Naive thymus-derived CD4-positive, alpha-beta T cell (primary cell): Measurements from ENCODE around the gene PTPN18. TPM values are rescaled to one million over a fixed set of nuclear protein-coding genes. Genes with fewer than 3 reads are reported as not detected.
"Not testable (repeated sequence)": the region's sequence is repeated elsewhere in the genome, so short reads cannot be mapped to it uniquely, and the experiment has no call there.

Experiments
- ATAC-seq: fragments of 150-1000 bp; cut with Tn5 transposase; 2 replicates; pipeline ENCODE4 v1.10.0; 2021; ENCODE audit warnings: mild to moderate bottlenecking, moderate library complexity
- CTCF ChIA-PET: fragments of 350-600 bp; sonication (Branson Sonifier 250); formaldehyde crosslinking; loops from one replicate; lab custom pipeline; 2021; ENCODE audit warnings: antibody characterized with exemption; lab: Charles Lee
- POLR2A ChIA-PET: fragments of 350-600 bp; sonication (Branson Sonifier 250); formaldehyde crosslinking; loops from one replicate; lab custom pipeline; 2021; ENCODE audit warnings: antibody characterized with exemption, inconsistent platforms; lab: Charles Lee
- DNase-seq, 9 donors: peaks; one replicate each; pipeline versions ENCODE4 v3.0.0 to v3.0.0-alpha.2; 2020 to 2022; ENCODE audit warnings: mixed read lengths in 1 of 9
- H3K27ac ChIP-seq: one replicate; pipeline ENCODE4 v1.7.0; 2013; ENCODE audit warnings: mild to moderate bottlenecking, low read depth, low read length, moderate library complexity
- H3K27me3 ChIP-seq, 2 donors: one replicate each; pipeline ENCODE4 v1.7.0; 2013; ENCODE audit warnings: low read length in 2 of 2, mild to moderate bottlenecking in 2 of 2, moderate library complexity in 2 of 2; ENCODE audit not compliant: control insufficient read depth in 2 of 2, insufficient read depth in 2 of 2
- H3K36me3 ChIP-seq, 3 experiments: 1 replicate in 2 of 3; 2 replicates in 1 of 3; pipeline ENCODE4 v1.7.0; 2013; ENCODE audit warnings: low read length in 3 of 3, mild to moderate bottlenecking in 3 of 3, moderate library complexity in 1 of 3; ENCODE audit not compliant: insufficient read depth in 3 of 3, control insufficient read depth in 2 of 3
- H3K4me1 ChIP-seq, 2 donors: one replicate each; pipeline ENCODE4 v1.7.0; 2013; ENCODE audit warnings: low read length in 2 of 2, mild to moderate bottlenecking in 2 of 2, moderate library complexity in 1 of 2; ENCODE audit not compliant: control insufficient read depth in 2 of 2, insufficient read depth in 2 of 2
- H3K4me3 ChIP-seq: 2 replicates; pipeline ENCODE4 v1.7.0; 2013; ENCODE audit warnings: mild to moderate bottlenecking, low read length
- H3K9me3 ChIP-seq, 3 experiments: 1 replicate in 2 of 3; 2 replicates in 1 of 3; pipeline ENCODE4 v1.7.0; 2013; ENCODE audit warnings: low read length in 3 of 3; ENCODE audit not compliant: control insufficient read depth in 2 of 3
- H3K27ac Mint-ChIP-seq, 9 donors: one replicate each; pipeline ENCODE4 v1.8.0; 2020 to 2022; ENCODE audit warnings: mixed read lengths in 9 of 9, mild to moderate bottlenecking in 8 of 9, moderate library complexity in 5 of 9, inconsistent platforms in 2 of 9
- H3K27me3 Mint-ChIP-seq, 5 donors: one replicate each; pipeline ENCODE4 v1.8.0; 2021 to 2022; ENCODE audit warnings: mixed read lengths in 5 of 5, mild to moderate bottlenecking in 1 of 5
- H3K36me3 Mint-ChIP-seq, 5 donors: one replicate each; pipeline ENCODE4 v1.8.0; 2020 to 2022; ENCODE audit warnings: mixed read lengths in 5 of 5, mild to moderate bottlenecking in 3 of 5, inconsistent platforms in 1 of 5
- H3K4me1 Mint-ChIP-seq, 7 donors: one replicate each; pipeline ENCODE4 v1.8.0; 2020 to 2022; ENCODE audit warnings: mixed read lengths in 7 of 7, mild to moderate bottlenecking in 3 of 7, inconsistent platforms in 1 of 7
- H3K4me3 Mint-ChIP-seq, 10 donors: one replicate each; pipeline ENCODE4 v1.8.0; 2020 to 2022; ENCODE audit warnings: mild to moderate bottlenecking in 10 of 10, mixed read lengths in 10 of 10, moderate library complexity in 6 of 10, inconsistent platforms in 2 of 10
- H3K9me3 Mint-ChIP-seq, 11 donors: one replicate each; pipeline ENCODE4 v1.8.0; 2020 to 2022; ENCODE audit warnings: mixed read lengths in 11 of 11, mild to moderate bottlenecking in 4 of 11, inconsistent platforms in 1 of 11, moderate library complexity in 1 of 11
- intact Hi-C, 2 donors: fragments of 100-400 bp; cut with micrococcal nuclease; formaldehyde crosslinking; loops; one replicate each; pipeline ENCODE4 v1.15.1; 2023
- polyA plus RNA-seq, 2 donors: library from polyadenylated mRNA; unstranded; fragments of 300-500 nt; fragmentation: Illumina TruSeq; gene quantifications; one replicate each; pipeline ENCODE4 v1.2.3, GENCODE V29; 2021
- total RNA-seq, 6 experiments: library from RNA in 5 of 6; stranded (reverse) in 5 of 6; gene quantifications; 1 replicate in 5 of 6; 2 replicates in 1 of 6; pipeline ENCODE4 v1.2.3 and lab custom pipeline; 2021 to 2026

PTPN18 gene
- total and polyA plus RNA-seq, 7 experiments from 2014 or later, result 39.4 to 112 (median 44.2) TPM

DNA sequence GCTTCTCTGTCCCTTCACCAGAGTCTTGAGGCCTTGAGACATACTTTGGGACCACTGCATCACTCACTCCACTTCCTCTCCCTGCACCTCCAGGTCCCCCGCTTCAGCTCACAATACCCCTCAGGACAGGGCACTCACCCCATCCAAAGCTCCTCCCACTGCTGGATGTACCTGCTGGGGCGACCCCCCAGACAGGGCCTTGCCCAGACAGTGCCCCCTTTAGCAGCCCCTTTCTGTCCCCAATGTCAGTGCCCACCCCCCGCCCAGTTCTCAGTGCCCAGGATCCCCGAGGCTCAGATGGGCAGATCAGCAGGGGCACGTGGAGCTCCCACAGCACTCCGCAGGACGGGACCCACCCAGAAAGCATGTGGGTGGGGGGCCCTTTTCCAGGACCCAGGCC is 37.0 kb upstream of the PTPN18 start:
- Mint-ChIP-seq H3K27me3 (peaks cover 5 to 22% (median 18%) of the 10 kb centered on the region in 5 donors), H3K4me1 (no peaks in the 10 kb centered on the region), H3K4me3 (no peak overlapping the region), H3K27ac (no peak overlapping the region), H3K36me3 (no peaks in the 10 kb centered on the region), H3K9me3 (peaks cover 0 to 2% (median 0%) of the 10 kb centered on the region in 11 donors)
- intact Hi-C loops, result no loop called here
- Histone ChIP-seq H3K27me3 (no peaks in the 10 kb centered on the region), H3K9me3 (no peaks in the 10 kb centered on the region), H3K4me3 (no peak overlapping the region), H3K27ac (no peak overlapping the region), H3K36me3 (no peaks in the 10 kb centered on the region), H3K4me1 (no peaks in the 10 kb centered on the region)
- CTCF ChIA-PET, result no interaction called here
- POLR2A ChIA-PET, result no interaction called here
- DNase-seq, result no peak
- ATAC-seq, result no peak

DNA sequence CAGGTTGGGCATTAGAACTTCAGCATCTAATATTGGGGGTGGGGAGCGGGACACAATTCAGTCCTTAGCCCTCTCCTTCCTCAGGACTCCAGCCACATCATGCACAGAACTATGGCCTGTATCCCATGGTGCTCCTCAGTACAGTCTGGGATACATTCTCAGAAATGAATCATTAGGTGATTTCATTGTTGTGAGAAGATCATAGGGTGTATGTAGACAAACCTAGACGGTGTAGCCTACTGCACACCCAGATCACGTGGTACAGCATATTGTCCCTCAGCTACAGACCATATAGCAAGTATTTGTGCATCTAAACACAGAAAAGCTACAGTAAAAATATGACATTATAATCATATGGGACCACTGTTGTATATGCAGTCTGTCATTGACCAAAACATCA is 36.3 kb upstream of the PTPN18 start:
- H3K27me3 Mint-ChIP-seq, result peaks cover 9 to 28% (median 25%) of the 10 kb centered on the region in 5 donors
- intact Hi-C loops, result no loop called here
- Histone ChIP-seq H3K4me3 (no peak overlapping the region), H3K27me3 (no peaks in the 10 kb centered on the region), H3K9me3 (no peaks in the 10 kb centered on the region), H3K27ac (no peak overlapping the region), H3K4me1 (no peaks in the 10 kb centered on the region), H3K36me3 (no peaks in the 10 kb centered on the region)
- no peak overlapping the region for H3K27ac Mint-ChIP-seq
- no peak for ATAC-seq
- H3K4me1 Mint-ChIP-seq, result no peaks in the 10 kb centered on the region
- ChIA-PET POLR2A (no interaction called here), CTCF (no interaction called here)
- peaks cover 0 to 2% (median 0%) of the 10 kb centered on the region in 11 donors for H3K9me3 Mint-ChIP-seq
- no peak for DNase-seq
- no peak overlapping the region for H3K4me3 Mint-ChIP-seq
- H3K36me3 Mint-ChIP-seq, result no peaks in the 10 kb centered on the region

DNA sequence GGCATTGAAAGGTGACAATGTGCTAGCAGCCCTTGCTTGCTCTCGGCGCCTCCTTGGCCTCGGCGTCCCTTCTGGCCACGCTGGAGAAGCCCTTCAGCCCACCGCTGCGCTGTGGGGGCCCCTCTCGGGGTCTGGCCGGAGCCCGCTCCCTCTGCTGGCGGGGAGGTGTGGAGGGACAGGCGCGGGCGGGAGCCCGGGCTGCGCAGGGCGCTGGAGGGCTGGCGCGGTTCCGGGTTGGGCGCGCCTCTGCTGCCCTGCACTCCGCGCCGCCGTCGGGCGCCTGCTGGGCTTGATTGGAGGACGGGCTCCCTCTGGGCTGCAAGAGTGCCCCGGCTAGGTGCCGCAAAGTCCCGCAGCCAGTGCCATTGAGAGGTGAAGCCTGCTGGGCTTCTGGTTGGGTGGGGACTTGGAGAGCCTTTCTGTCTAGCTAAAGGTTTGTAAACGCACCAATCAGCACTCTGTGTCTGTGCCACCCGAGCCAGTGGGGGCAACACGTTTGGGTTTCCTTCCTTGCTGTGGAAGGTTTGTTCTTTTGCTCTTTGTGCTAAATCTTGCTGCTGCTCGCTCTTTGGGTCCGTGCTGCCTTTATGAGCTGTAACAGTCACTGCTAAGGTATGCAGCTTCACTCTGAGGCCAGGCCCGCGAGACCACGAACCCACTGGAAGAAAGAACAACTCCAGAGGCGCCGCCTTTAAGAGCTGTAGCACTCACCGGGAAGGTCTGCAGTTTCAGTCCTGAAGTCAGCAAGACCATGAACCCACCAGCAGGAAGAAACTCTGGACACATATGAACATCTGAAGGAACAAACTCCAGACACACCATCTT is 27.9 kb upstream of the PTPN18 start:
- H3K36me3 ChIP-seq, result no peaks in the 10 kb centered on the region
- H3K9me3 ChIP-seq, result no peaks in the 10 kb centered on the region
- ATAC-seq (no peak), DNase-seq (no peak)
- H3K27ac ChIP-seq, result no peak overlapping the region
- H3K36me3 Mint-ChIP-seq, result no peaks in the 10 kb centered on the region
- H3K9me3 Mint-ChIP-seq, result no peaks in the 10 kb centered on the region
- H3K27me3 ChIP-seq, result no peaks in the 10 kb centered on the region
- POLR2A ChIA-PET, result no interaction called here
- CTCF ChIA-PET, result interaction anchor here (1.5 kb wide), 1 partner anchor 14 kb away, joined by 4 read pairs; a partner anchor contains a TSS
- H3K4me1 Mint-ChIP-seq, result peaks cover 4 to 5% (median 5%) of the 10 kb centered on the region in 7 donors
- intact Hi-C loops, result no loop called here
- H3K27me3 Mint-ChIP-seq, result peaks cover 41 to 66% (median 57%) of the 10 kb centered on the region in 5 donors
- no peak overlapping the region for H3K4me3 Mint-ChIP-seq
- H3K27ac Mint-ChIP-seq, result no peak overlapping the region
- peaks cover 0 to 4% of the 10 kb centered on the region in 2 donors for H3K4me1 ChIP-seq
- no peak overlapping the region for H3K4me3 ChIP-seq

DNA sequence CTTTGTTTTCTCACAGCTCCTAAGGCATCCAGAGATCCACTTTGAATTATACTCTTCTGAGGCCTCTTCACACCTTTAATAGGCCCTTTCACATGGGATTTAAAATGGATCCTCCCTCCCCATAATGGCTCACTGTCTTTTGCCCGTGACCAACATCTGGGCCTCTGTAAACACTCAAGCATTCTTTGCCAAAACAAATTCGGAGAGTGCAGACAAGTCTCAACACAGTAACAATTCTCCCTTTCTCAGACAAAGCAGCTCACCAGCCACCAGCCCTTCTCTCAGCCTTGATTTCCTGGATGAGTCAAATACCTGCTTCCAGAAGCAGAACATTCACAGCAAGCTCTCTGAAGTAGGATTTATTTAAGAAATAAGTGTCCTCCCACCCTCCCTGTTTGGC is 27.1 kb upstream of the PTPN18 start:
- CTCF ChIA-PET, result no interaction called here
- POLR2A ChIA-PET, result no interaction called here
- ATAC-seq (no peak), DNase-seq (no peak)
- Mint-ChIP-seq H3K4me3 (no peak overlapping the region), H3K9me3 (no peaks in the 10 kb centered on the region), H3K36me3 (no peaks in the 10 kb centered on the region), H3K27me3 (peaks cover 41 to 60% (median 50%) of the 10 kb centered on the region in 5 donors), H3K4me1 (peaks cover 4 to 5% (median 5%) of the 10 kb centered on the region in 7 donors), H3K27ac (no peak overlapping the region)
- Histone ChIP-seq H3K36me3 (no peaks in the 10 kb centered on the region), H3K27ac (no peak overlapping the region), H3K4me3 (no peak overlapping the region), H3K27me3 (no peaks in the 10 kb centered on the region), H3K4me1 (peaks cover 0 to 4% of the 10 kb centered on the region in 2 donors), H3K9me3 (no peaks in the 10 kb centered on the region)
- intact Hi-C loops, result no loop called here

DNA sequence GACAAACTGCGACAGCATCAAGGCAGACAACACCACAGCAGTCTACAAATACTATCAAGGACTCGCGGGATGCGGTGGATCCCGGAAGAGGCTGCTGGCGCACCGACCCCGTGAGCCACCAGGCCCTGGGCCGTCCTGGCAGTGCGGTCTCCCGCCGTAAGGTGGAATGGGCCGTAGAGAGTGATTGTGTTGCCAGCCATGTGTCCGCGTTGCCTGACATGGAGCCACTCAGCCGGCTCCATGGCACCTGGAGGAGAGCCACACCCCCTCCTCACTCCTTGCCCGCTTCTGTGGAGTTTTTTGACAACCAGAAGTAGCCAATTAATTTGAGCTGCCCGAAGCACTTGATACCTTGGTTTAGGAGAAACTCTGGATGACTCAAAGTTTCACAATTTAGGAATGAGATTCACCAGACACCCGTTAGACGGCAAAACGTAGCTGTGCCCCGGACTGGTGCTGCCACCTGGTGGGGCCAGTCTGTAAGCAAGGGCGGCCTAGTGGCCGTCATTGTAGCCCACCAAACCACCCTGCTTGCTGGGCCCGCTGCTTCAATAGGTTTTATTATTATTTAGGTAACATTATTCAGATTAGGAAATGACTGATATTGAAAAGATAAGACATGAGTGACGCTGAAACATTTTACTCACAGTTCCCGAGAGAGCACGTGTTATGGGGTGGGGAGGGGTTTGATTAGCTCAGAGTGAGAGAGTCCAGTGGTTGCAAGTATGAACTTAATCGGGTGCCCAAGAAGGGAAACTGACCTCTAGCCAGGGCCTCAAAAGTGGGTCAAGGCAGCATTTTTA is 23.4 kb upstream of the PTPN18 start:
- peaks cover 0 to 5% (median 0%) of the 10 kb centered on the region in 3 experiments for H3K36me3 ChIP-seq
- Mint-ChIP-seq H3K27me3 (peaks cover 26 to 37% (median 28%) of the 10 kb centered on the region in 5 donors), H3K36me3 (peaks cover 0 to under 1% (median 0%) of the 10 kb centered on the region in 5 donors), H3K27ac (peak overlapping the region in 1 of 9 donors; percentile 70), H3K9me3 (no peaks in the 10 kb centered on the region), H3K4me1 (peaks cover 4 to 9% (median 5%) of the 10 kb centered on the region in 7 donors), H3K4me3 (peak overlapping the region in 9 of 10 donors; percentile 15 to 64 (median 56))
- no peaks in the 10 kb centered on the region for H3K9me3 ChIP-seq
- no peaks in the 10 kb centered on the region for H3K27me3 ChIP-seq
- ChIA-PET CTCF (interaction anchor here (0.8 kb wide), 1 partner anchor 10 kb away, joined by 5 read pairs; the partner anchor contains the start of gene IMP4), POLR2A (interaction anchor here (1.5 to 3.7 kb wide), 2 partner anchors 9 to 151 kb away, joined by 4 to 23 read pairs; partner anchors contain the start of genes IMP4 and SMPD4)
- H3K27ac ChIP-seq, result no peak overlapping the region
- peak; percentile 92 for ATAC-seq
- no peak overlapping the region for H3K4me3 ChIP-seq
- H3K4me1 ChIP-seq, result peaks cover 0 to 4% of the 10 kb centered on the region in 2 donors
- intact Hi-C loops, result loop anchor here (1.0 to 5.0 kb wide), 6 partner anchors 10 to 396 kb away; partner anchors contain the start of genes IMP4 (in 1 of the 2), MZT2B (in 1 of the 2) and SMPD4 (in 1 of the 2)
- peak; percentile 40 to 71 (median 60) for DNase-seq

DNA sequence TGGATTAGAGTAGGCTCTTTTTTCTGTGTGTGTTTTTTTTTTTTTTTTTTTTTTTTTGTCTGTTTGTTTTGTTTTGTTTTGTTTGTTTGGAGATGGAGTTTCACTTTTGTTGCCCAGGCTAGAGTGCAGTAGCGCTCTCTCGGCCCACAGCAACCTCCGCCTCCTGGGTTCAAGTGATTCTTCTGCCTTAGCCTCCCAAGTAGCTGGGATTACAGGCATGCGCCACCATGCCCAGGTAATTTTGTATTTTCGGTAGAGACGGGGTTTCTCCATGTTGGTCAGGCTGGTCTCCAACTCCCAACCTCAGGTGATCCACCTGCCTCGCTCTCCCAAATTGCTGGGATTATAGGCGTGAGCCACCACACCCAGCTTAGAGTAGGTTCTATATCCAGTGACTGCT is 22.6 kb upstream of the PTPN18 start:
- not testable (repeated sequence) for H3K4me3 Mint-ChIP-seq, H3K36me3 Mint-ChIP-seq, H3K4me1 ChIP-seq, DNase-seq, H3K27ac Mint-ChIP-seq, H3K4me3 ChIP-seq, H3K27ac ChIP-seq, H3K9me3 ChIP-seq, H3K27me3 ChIP-seq, H3K4me1 Mint-ChIP-seq, H3K9me3 Mint-ChIP-seq, ATAC-seq
- ChIA-PET POLR2A (interaction anchor here (1.5 to 3.7 kb wide), 3 partner anchors 9 to 152 kb away, joined by 4 to 23 read pairs (median 7); partner anchors contain the start of genes IMP4 and SMPD4), CTCF (interaction anchor here (1.1 to 1.7 kb wide), 2 partner anchors 9 to 177 kb away, joined by 3 to 7 read pairs; partner anchors contain the start of gene IMP4)
- intact Hi-C loops, result loop anchor here (2.0 to 5.0 kb wide), 2 partner anchors 152 to 306 kb away; partner anchors contain the start of gene SMPD4 (in 1 of the 2)
- H3K27me3 Mint-ChIP-seq, result peaks cover 25 to 35% (median 26%) of the 10 kb centered on the region in 5 donors
- H3K36me3 ChIP-seq, result peaks cover 0 to 10% (median under 1%) of the 10 kb centered on the region in 3 experiments
